HEK293T (cell line): ENCODE results near the gene LAPTM4A.

Source experiments
- BHLHE40 ChIP-seq: fragments of 450-650 bp; IDR thresholded peaks from 2 replicates; pipeline ENCODE4 v1.6.1; 2016; ENCODE audit warnings: mild to moderate bottlenecking, moderate library complexity, borderline replicate concordance
- ELF4 ChIP-seq: fragments of 450-650 bp; IDR thresholded peaks from 2 replicates; pipeline ENCODE4 v1.6.1; 2017; ENCODE audit warnings: antibody characterized with exemption
- FOXK2 ChIP-seq: fragments of 450-650 bp; IDR thresholded peaks from 2 replicates; pipeline ENCODE4 v1.6.1; 2016; ENCODE audit warnings: mild to moderate bottlenecking
- LEF1 ChIP-seq: fragments of 450-650 bp; IDR thresholded peaks from 2 replicates; pipeline ENCODE4 v1.6.1; 2017; ENCODE audit warnings: mild to moderate bottlenecking, borderline replicate concordance
- NFRKB ChIP-seq: fragments of 450-650 bp; IDR thresholded peaks from 2 replicates; pipeline ENCODE4 v1.6.1; 2016; ENCODE audit warnings: mild to moderate bottlenecking, moderate library complexity
- SP1 ChIP-seq: fragments of 450-650 bp; IDR thresholded peaks from 2 replicates; pipeline ENCODE4 v1.6.1; 2017
- SUZ12 ChIP-seq: fragments of 450-650 bp; IDR thresholded peaks from 2 replicates; pipeline ENCODE4 v1.6.1; 2016; ENCODE audit warnings: mild to moderate bottlenecking
- TARDBP ChIP-seq: fragments of 450-650 bp; IDR thresholded peaks from 2 replicates; pipeline ENCODE4 v1.6.1; 2016
- ZNF384 ChIP-seq: fragments of 450-650 bp; IDR thresholded peaks from 2 replicates; pipeline ENCODE4 v1.6.1; 2016

- TF ChIP-seq ZNF384 (no peak), BHLHE40 (no peak), SP1 (no peak), SUZ12 (no peak), FOXK2 (no peak), TARDBP (no peak), LEF1 (no peak), NFRKB (no peak), ELF4 (no peak)
Measured at GRCh38 chr2:20027260-20027677, 24.2 kb downstream of the LAPTM4A start.
